Progenitor cell of endocrine pancreas (in vitro differentiated cells): ENCODE data around the gene MTHFD2. TPM values are rescaled to one million over a fixed set of nuclear protein-coding genes. Genes with fewer than 3 reads are reported as not detected.

Experiments
- DNase-seq: peaks from one replicate; pipeline ENCODE4 v3.0.0; 2021; ENCODE audit warnings: low spot score; ENCODE audit not compliant: unreplicated experiment
- H3K27ac Mint-ChIP-seq: 2 replicates; pipeline ENCODE4 v1.8.0; 2021; ENCODE audit warnings: mild to moderate bottlenecking, moderate library complexity, mixed read lengths
- H3K27me3 Mint-ChIP-seq: 2 replicates; pipeline ENCODE4 v1.8.0; 2021; ENCODE audit warnings: mixed read lengths
- H3K36me3 Mint-ChIP-seq: 2 replicates; pipeline ENCODE4 v1.8.0; 2022; ENCODE audit warnings: mixed read lengths; ENCODE audit not compliant: insufficient read depth
- H3K4me1 Mint-ChIP-seq: 2 replicates; pipeline ENCODE4 v1.8.0; 2021; ENCODE audit warnings: low read depth, mixed read lengths
- H3K4me3 Mint-ChIP-seq: 2 replicates; pipeline ENCODE4 v1.8.0; 2021; ENCODE audit warnings: low read depth, mild to moderate bottlenecking, moderate library complexity, mixed read lengths
- H3K9me3 Mint-ChIP-seq: 2 replicates; pipeline ENCODE4 v1.8.0; 2021; ENCODE audit warnings: low read depth, mixed read lengths
- CTCF ChIP-seq: fragments of 200-600 bp; sonication (generic); IDR thresholded peaks from one replicate; pipeline ENCODE4 v1.5.0; 2021; ENCODE audit warnings: antibody characterized with exemption, mild to moderate bottlenecking; ENCODE audit not compliant: unreplicated experiment
- long read RNA-seq: library from polyadenylated mRNA; unstranded; transcript quantifications from one replicate; pipeline ENCODE4 v2.0.0, GENCODE V29; 2020
- total RNA-seq: library from RNA; stranded (reverse); gene quantifications from 2 replicates; pipeline ENCODE4 v1.2.1, GENCODE V29; 2021

The MTHFD2 gene
- 64.9 and 71.2 TPM in 2 replicates for total RNA-seq
- long read RNA-seq, full-length matches to known transcripts, result 362 of 460 reads
- long read RNA-seq, partial matches to known transcripts, result 9 of 460 reads
- long read RNA-seq, other reads (novel, unspliced or antisense), result 89 of 460 reads

- peak; percentile 82 for DNase-seq
- H3K4me1 Mint-ChIP-seq, result peaks cover 14% of the 10 kb centered on the region
- H3K36me3 Mint-ChIP-seq, result no peaks in the 10 kb centered on the region
- TF ChIP-seq CTCF, result peak; percentile 83
- peaks cover 6% of the 10 kb centered on the region for H3K9me3 Mint-ChIP-seq
- peaks cover 13% of the 10 kb centered on the region for H3K27me3 Mint-ChIP-seq
- peak within 1 kb of the TSS; percentile 98 for H3K27ac Mint-ChIP-seq
- H3K4me3 Mint-ChIP-seq, result peak within 1 kb of the TSS; percentile 93
These were observed at the start of gene MTHFD2 for GRCh38 chr2:74198461-74199274. Gene MTHFD2 (plus strand): TSS chr2:74198615. CDS start chr2:74198642, 27 bp downstream.

- Mint-ChIP-seq H3K27me3 (no peaks in the 10 kb centered on the region), H3K4me3 (peak overlapping the region; percentile 20), H3K36me3 (peaks cover 4% of the 10 kb centered on the region), H3K9me3 (no peaks in the 10 kb centered on the region), H3K27ac (no peak overlapping the region), H3K4me1 (peaks cover 2% of the 10 kb centered on the region)
- DNase-seq, result no peak
- TF ChIP-seq CTCF, result no peak
These were observed 49.2 kb upstream of the MTHFD2 start for GRCh38 chr2:74149247-74149525.

GRCh38 chr2:74149570-74150319 lies 48.7 kb upstream of the MTHFD2 start:
- DNase-seq, result no peak
- peak overlapping the region; percentile 12 for H3K27ac Mint-ChIP-seq
- H3K27me3 Mint-ChIP-seq, result no peaks in the 10 kb centered on the region
- no peak for TF ChIP-seq CTCF
- H3K4me3 Mint-ChIP-seq, result no peak overlapping the region
- peaks cover 4% of the 10 kb centered on the region for H3K36me3 Mint-ChIP-seq
- peaks cover 2% of the 10 kb centered on the region for H3K4me1 Mint-ChIP-seq
- H3K9me3 Mint-ChIP-seq, result no peaks in the 10 kb centered on the region

GRCh38 chr2:74152954-74153353 lies 45.5 kb upstream of the MTHFD2 start:
- Mint-ChIP-seq H3K36me3 (peaks cover 12% of the 10 kb centered on the region), H3K4me3 (no peak overlapping the region), H3K27me3 (no peaks in the 10 kb centered on the region), H3K4me1 (no peaks in the 10 kb centered on the region), H3K9me3 (no peaks in the 10 kb centered on the region), H3K27ac (no peak overlapping the region)
- DNase-seq, result no peak
- no peak for TF ChIP-seq CTCF

GRCh38 chr2:74155830-74156229 lies 42.6 kb upstream of the MTHFD2 start:
- Mint-ChIP-seq H3K4me1 (no peaks in the 10 kb centered on the region), H3K4me3 (no peak overlapping the region), H3K36me3 (peaks cover 15% of the 10 kb centered on the region), H3K27me3 (no peaks in the 10 kb centered on the region), H3K9me3 (no peaks in the 10 kb centered on the region), H3K27ac (no peak overlapping the region)
- TF ChIP-seq CTCF, result no peak
- DNase-seq, result no peak
